Measurements from ENCODE around the gene IGSF10.

Gene IGSF10

GRCh38 chr3:151412989-151413388, 47.9 kb downstream of the IGSF10 start:
- no peak for DNase-seq
